Endothelial cell of umbilical vein (primary cell): ENCODE measurements around the gene NTN5. TPM values are rescaled to one million over a fixed set of nuclear protein-coding genes. Genes with fewer than 3 reads are reported as not detected.

Experiments
- BruUV-seq: library from RNA; stranded (reverse); fragments of 400-500 nt; replicated peaks from 2 replicates; lab custom pipeline; 2021; lab: Mats Ljungman, UMichigan
- CTCF ChIA-PET: fragments of 300-600, 350-600 bp; sonication (Branson Sonifier 250); formaldehyde crosslinking; loops from one replicate; lab custom pipeline; 2021; ENCODE audit warnings: antibody characterized with exemption, inconsistent platforms; lab: Charles Lee
- POLR2A ChIA-PET: fragments of 300-600, 350-600 bp; sonication (Branson Sonifier 250); formaldehyde crosslinking; loops from one replicate; lab custom pipeline; 2021; ENCODE audit warnings: antibody characterized with exemption, inconsistent platforms; lab: Charles Lee
- DNase-seq: peaks from one replicate; pipeline ENCODE4 v3.0.0-alpha.2; 2011; ENCODE audit warnings: low read depth, low spot score
- FAIRE-seq: peaks from 2 replicates; lab custom pipeline; 2011; peaks lifted over from hg19 to GRCh38; lab: Jason Lieb, UNC
- H2AFZ ChIP-seq: 2 replicates; pipeline ENCODE4 v1.6.0; 2012; ENCODE audit warnings: low read depth, low read length, control low read depth, inconsistent platforms
- H3K27ac ChIP-seq: 2 replicates; pipeline ENCODE4 v1.5.1; 2011; ENCODE audit warnings: low read depth, mild to moderate bottlenecking, control low read depth, low read length, moderate library complexity; ENCODE audit not compliant: insufficient read depth
- H3K27me3 ChIP-seq, 2 experiments: 2 replicates each; pipeline versions ENCODE4 v1.6.0 to v1.6.1; 2011; ENCODE audit warnings: low read length in 2 of 2, mixed read lengths in 1 of 2; ENCODE audit not compliant: control insufficient read depth in 2 of 2, insufficient read depth in 2 of 2
- H3K36me3 ChIP-seq, 2 experiments: 2 replicates in 1 of 2; 3 replicates in 1 of 2; pipeline ENCODE4 v1.5.1; 2011; ENCODE audit warnings: low read length in 2 of 2, mild to moderate bottlenecking in 1 of 2, moderate library complexity in 1 of 2; ENCODE audit not compliant: control insufficient read depth in 2 of 2, insufficient read depth in 2 of 2; ENCODE audit errors: extremely low read depth in 1 of 2
- H3K4me1 ChIP-seq: 3 replicates; pipeline ENCODE4 v1.5.1; 2011; ENCODE audit warnings: mild to moderate bottlenecking, low read length; ENCODE audit not compliant: control insufficient read depth, insufficient read depth; ENCODE audit errors: extremely low read depth
- H3K4me2 ChIP-seq: 2 replicates; pipeline ENCODE4 v1.6.1; 2011; ENCODE audit warnings: low read length, control low read depth, mixed read lengths; ENCODE audit not compliant: insufficient read depth
- H3K4me3 ChIP-seq, 3 experiments: fragments of 200-600 bp in 1 of 3; sonication (generic), shearing (Covaris generic) in 1 of 3; replicated peaks in 1 of 3; 2 replicates each; pipeline ENCODE4 v1.5.1; 2011 to 2016; ENCODE audit warnings: control low read depth in 3 of 3, low read length in 3 of 3, mild to moderate bottlenecking in 2 of 3, inconsistent platforms in 1 of 3, low read depth in 1 of 3, moderate library complexity in 1 of 3; ENCODE audit not compliant: insufficient read depth in 1 of 3
- H3K79me2 ChIP-seq: 2 replicates; pipeline ENCODE4 v1.6.0; 2012; ENCODE audit warnings: low read length, inconsistent platforms; ENCODE audit not compliant: control insufficient read depth, insufficient read depth
- H3K9ac ChIP-seq: replicated peaks from 2 replicates; pipeline ENCODE3; 2011; ENCODE audit warnings: low read length, control low read depth; ENCODE audit not compliant: insufficient read depth; ENCODE audit errors: extremely low read depth
- H3K9me1 ChIP-seq: replicated peaks from 3 replicates; pipeline ENCODE4 v1.6.0; 2011; ENCODE audit warnings: mild to moderate bottlenecking, low read length; ENCODE audit not compliant: control insufficient read depth, insufficient read depth; ENCODE audit errors: extremely low read depth
- H3K9me3 ChIP-seq: replicated peaks from 2 replicates; pipeline ENCODE4 v1.5.1; 2012; ENCODE audit warnings: low read length, inconsistent platforms; ENCODE audit not compliant: control insufficient read depth, insufficient read depth
- H4K20me1 ChIP-seq: replicated peaks from 2 replicates; pipeline ENCODE3; 2011; ENCODE audit warnings: mild to moderate bottlenecking, low read length; ENCODE audit not compliant: control insufficient read depth, insufficient read depth; ENCODE audit errors: extremely low read depth
- EZH2 ChIP-seq: IDR thresholded peaks from 2 replicates; pipeline ENCODE4 v1.6.1; 2012; ENCODE audit warnings: borderline replicate concordance, low read depth, mild to moderate bottlenecking, moderate library complexity, low read length, inconsistent platforms; ENCODE audit not compliant: severe bottlenecking
- GATA2 ChIP-seq: IDR thresholded peaks from 2 replicates; pipeline ENCODE4 v1.7.0; 2011; ENCODE audit warnings: low read depth, mild to moderate bottlenecking, moderate library complexity, mixed read lengths, low read length; ENCODE audit not compliant: insufficient read length, insufficient read depth
- JUN ChIP-seq: IDR thresholded peaks from 2 replicates; pipeline ENCODE4 v1.6.1; 2011; ENCODE audit warnings: borderline replicate concordance, low read depth; ENCODE audit not compliant: insufficient read length, insufficient read depth
- POLR2A ChIP-seq: IDR thresholded peaks from 2 replicates; pipeline ENCODE4 v1.6.1; 2012; ENCODE audit warnings: low read depth, mild to moderate bottlenecking, control low read depth, low read length
- POLR2AphosphoS5 ChIP-seq: IDR thresholded peaks from 2 replicates; pipeline ENCODE4 v1.6.1; 2012; ENCODE audit warnings: low read depth, mild to moderate bottlenecking, control low read depth, low read length, moderate library complexity; ENCODE audit not compliant: insufficient read depth
- dilution Hi-C: fragments of 300-500 bp; cut with MboI; formaldehyde crosslinking; loops from one replicate; pipeline ENCODE4 v1.15.0; 2019; ENCODE audit warnings: low sequenced_read_pairs; ENCODE audit not compliant: extremely low pct_ligation_motif_present
- intact Hi-C: fragments of 100-400 bp; cut with micrococcal nuclease; formaldehyde crosslinking; loops from one replicate; pipeline ENCODE4 v1.10.0; 2022
- polyA plus RNA-seq, 4 experiments: library from polyadenylated mRNA; depleted of rRNA in 3 of 4; stranded (reverse) in 3 of 4; unstranded in 1 of 4; fragments of >200 nt; gene quantifications; 2 replicates each; pipeline versions ENCODE4 v1.2.1 to v1.2.3, GENCODE V29; 2011 to 2012; ENCODE audit warnings: missing spikeins in 1 of 4
- total RNA-seq: library from RNA; stranded (reverse); gene quantifications from 2 replicates; pipeline ENCODE4 v1.2.3, GENCODE V29; 2021
- TF ChIP-seq, protein P1 (sequence below), 2 donors: IDR thresholded peaks; 1 replicate in 1 of 2; 2 replicates in 1 of 2; pipeline ENCODE4 v1.5.1; 2011; ENCODE audit warnings: low read length in 2 of 2, mild to moderate bottlenecking in 2 of 2, moderate library complexity in 2 of 2, control low read depth in 1 of 2, inconsistent platforms in 1 of 2, low read depth in 1 of 2; ENCODE audit not compliant: insufficient read depth in 1 of 2; ENCODE audit errors: extremely low read depth in 1 of 2

Gene NTN5
- total and polyA plus RNA-seq, 2 donors (not counting 3 experiments of a cell fraction or from before 2014, with no cell fraction given) = 0.11 TPM; not detected in 1

DNA sequence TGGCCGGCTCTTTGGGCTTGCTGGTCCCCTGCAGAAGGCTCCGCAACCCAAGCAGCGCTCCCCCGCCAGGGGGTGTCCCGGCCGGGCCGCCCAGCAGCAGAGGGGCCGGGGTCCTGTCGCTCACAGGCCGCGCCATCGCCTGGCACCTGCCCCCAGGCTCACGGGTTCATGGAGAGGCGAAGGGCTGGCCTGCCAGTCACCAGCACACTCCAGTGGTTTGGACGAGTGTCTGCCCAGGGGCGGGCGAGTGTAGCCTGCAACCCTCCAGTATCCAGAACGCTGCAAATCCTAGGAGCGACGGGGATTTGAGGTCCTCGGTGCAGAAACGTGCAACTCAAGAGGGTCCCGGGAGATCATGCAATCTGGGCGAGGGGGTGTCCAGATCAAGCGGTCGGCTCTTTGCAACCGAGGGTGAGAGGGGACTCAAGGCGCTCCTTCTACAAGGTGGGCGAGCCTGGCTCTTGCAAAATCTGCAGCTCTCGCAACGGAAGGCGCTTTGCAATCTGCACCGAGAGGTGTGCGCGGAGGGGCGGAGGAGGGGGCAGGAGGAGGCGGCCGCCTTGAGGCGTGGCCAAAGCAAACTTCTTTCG lies 35.9 kb downstream of the NTN5 start, which contains the start of gene DBP:
Gene DBP, minus strand, starts transcription at position 521 of the 590 bp plus-strand sequence. Its CDS starts 385 bp downstream, at position 136.
- Histone ChIP-seq H3K27me3 (peaks cover 3 to 13% of the 10 kb centered on the region in 2 experiments), H3K4me2 (peak within 1 kb of the TSS; percentile 49), H4K20me1 (no peaks in the 10 kb centered on the region), H3K4me1 (peaks cover 26% of the 10 kb centered on the region), H3K4me3 (peak within 1 kb of the TSS in 2 of 3 experiments; percentile 30 to 34), H3K79me2 (no peaks in the 10 kb centered on the region), H3K9me1 (no peaks in the 10 kb centered on the region), H3K36me3 (no peaks in the 10 kb centered on the region), H3K27ac (no peak within 1 kb of the TSS), H2AFZ (peak within 1 kb of the TSS; percentile 76), H3K9ac (peak within 1 kb of the TSS; percentile 45), H3K9me3 (no peaks in the 10 kb centered on the region)
- DNase-seq (no peak), FAIRE-seq (no peak)
- BruUV-seq = no TSS peak
- TF ChIP-seq, protein P1, sequence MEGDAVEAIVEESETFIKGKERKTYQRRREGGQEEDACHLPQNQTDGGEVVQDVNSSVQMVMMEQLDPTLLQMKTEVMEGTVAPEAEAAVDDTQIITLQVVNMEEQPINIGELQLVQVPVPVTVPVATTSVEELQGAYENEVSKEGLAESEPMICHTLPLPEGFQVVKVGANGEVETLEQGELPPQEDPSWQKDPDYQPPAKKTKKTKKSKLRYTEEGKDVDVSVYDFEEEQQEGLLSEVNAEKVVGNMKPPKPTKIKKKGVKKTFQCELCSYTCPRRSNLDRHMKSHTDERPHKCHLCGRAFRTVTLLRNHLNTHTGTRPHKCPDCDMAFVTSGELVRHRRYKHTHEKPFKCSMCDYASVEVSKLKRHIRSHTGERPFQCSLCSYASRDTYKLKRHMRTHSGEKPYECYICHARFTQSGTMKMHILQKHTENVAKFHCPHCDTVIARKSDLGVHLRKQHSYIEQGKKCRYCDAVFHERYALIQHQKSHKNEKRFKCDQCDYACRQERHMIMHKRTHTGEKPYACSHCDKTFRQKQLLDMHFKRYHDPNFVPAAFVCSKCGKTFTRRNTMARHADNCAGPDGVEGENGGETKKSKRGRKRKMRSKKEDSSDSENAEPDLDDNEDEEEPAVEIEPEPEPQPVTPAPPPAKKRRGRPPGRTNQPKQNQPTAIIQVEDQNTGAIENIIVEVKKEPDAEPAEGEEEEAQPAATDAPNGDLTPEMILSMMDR (IDR thresholded peaks at IDR 0.05; ENCODE audit: extremely low read depth in 1 of 2, insufficient read depth in 1 of 2, low read depth in 1 of 2, low read length in 2 of 2) = peak; percentile 3 to 9
- no peak for TF ChIP-seq POLR2A
- no peak for TF ChIP-seq POLR2AphosphoS5
- peak; percentile 43 for TF ChIP-seq EZH2
- TF ChIP-seq GATA2 = no peak
- TF ChIP-seq JUN = no peak
- dilution Hi-C loops = no loop called here
- intact Hi-C loops = loop anchor here (1.0 to 10.0 kb wide), 3 partner anchors 18 to 358 kb away; partner anchors contain the start of genes GYS1, RPL18, RUVBL2 and SPHK2
- POLR2A ChIA-PET = no interaction called here
- CTCF ChIA-PET = no interaction called here
